Skeletal muscle cell (primary cell): ENCODE results near the gene TGFA.

ENCODE experiments used
- DNase-seq: peaks from one replicate; pipeline ENCODE4 v3.0.0-alpha.2; 2010; ENCODE audit warnings: low read depth
- H3K4me3 ChIP-seq: 2 replicates; pipeline ENCODE4 v1.5.1; 2011; ENCODE audit warnings: low read depth, mild to moderate bottlenecking, control low read depth, low read length, moderate library complexity

Gene TGFA

DNA sequence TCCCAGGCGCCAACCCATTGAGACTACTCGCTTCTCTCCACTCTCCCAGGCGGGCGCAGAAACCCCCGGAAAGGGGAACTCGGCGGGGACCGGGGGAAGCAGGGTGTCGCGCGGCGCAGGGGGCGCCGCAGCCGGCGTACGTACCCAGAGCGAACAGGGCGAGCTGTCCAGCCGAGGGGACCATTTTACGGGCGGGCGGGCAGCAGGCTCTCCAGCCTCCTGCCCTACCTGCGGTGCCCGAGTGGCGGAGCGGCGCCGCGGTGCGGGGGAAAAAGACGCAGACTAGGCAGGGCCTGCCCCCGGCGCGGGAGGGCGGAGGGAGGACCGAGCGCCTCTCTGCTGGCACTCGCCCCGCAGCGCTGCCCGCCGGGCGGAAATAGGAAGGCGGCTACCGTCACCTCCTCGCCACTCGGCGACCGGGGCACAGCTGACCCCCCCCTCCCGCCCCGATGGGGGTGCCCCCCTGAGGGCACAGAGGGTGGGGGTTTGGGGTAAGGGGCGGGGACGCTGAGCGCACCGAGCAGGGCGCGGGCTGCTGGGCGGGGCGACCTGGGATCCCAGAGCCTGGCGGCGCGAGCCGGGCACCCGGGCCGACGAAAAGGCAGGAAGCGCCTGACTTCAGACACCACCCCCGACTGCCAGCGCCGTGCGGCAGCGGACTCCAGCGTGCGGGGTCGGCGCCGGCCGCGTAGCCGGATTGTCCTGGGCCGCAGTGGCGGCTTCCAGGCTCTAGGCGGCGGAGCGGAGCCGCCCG lies at the start of gene TGFA:
Gene TGFA (minus strand): TSS at position 243 of the 754 bp plus-strand sequence. CDS start 59 bp downstream, at position 184.
- no peak for DNase-seq
- peak within 1 kb of the TSS; percentile 52 for H3K4me3 ChIP-seq

DNA sequence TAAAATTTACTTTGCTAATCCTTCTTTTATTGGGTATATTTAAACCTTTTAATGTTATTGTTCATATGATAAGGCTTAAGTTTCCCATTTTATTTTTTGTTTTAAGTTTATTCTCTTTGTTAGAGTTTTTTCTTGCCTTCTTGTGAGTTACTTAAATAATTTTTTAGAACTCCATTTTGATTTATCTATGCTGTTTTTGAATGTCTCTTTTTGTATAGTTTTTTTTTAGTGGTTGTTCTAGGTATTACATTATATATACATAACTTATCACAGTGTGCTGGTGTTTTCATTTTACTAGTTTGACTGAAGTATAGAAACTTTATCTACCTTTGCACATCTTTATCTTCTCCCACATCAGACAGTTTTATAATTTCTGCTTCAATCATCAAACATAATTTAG lies 49.4 kb upstream of the TGFA start:
- DNase-seq: no peak
- H3K4me3 ChIP-seq: no peak overlapping the region

DNA sequence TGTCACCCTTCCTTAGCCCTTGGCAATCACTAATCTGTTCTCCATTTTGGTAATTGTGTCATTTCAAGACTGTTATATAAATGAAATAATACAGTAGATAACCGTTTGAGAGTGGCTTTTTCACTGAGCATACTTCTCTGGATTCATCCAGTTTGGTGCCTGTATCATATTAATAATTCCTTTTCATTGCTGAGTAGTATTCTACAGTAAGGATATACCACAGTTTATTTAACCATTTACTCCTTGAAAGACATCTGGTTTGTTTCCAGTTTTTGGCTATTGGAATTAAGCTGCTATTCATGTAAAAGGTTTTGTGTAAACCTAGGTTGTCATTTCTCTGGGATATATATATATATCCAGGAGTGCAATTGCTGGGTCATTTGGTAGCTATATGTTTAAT lies 44.6 kb upstream of the TGFA start:
- H3K4me3 ChIP-seq: no peak overlapping the region
- no peak for DNase-seq

DNA sequence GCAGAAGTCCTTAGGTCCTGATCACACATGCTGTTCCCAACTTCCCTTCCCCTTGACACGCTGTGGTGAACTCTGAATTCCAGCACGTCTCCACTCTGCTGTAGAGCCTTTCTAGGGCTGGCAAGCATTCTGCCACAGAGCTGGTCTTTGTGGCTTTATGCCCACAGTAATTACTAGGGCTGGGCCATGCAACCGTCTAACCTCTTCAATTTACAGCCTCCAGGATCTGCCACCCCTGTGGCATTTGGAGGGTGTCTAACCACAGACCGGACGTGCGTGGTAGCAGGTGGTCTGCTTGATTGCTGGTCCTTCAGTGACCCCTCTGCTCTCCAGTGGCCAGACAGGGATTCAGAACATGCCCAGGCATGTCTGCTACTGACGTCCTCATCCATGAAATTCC lies 43.1 kb upstream of the TGFA start:
- no peak overlapping the region for H3K4me3 ChIP-seq
- DNase-seq: peak; percentile 19

DNA sequence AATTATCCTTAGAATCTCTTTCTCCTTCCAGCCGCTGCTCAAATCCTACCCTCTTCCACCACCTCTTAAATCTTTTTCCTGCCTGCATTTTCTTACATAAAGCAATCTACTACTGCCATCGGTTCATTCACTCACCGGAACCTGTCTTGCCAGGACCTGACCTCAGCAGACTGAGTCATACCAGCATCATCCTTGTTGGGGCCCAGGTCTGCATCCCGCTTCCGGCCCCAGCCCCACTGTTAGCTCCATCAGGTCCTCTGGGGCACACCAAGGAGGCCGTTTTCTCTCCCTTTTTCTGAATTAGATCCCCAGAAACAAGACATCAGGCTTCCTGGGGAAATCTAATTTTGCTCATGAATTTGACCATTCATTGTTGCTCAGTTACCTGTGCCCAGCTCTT lies 42.7 kb upstream of the TGFA start:
- H3K4me3 ChIP-seq: no peak overlapping the region

DNA sequence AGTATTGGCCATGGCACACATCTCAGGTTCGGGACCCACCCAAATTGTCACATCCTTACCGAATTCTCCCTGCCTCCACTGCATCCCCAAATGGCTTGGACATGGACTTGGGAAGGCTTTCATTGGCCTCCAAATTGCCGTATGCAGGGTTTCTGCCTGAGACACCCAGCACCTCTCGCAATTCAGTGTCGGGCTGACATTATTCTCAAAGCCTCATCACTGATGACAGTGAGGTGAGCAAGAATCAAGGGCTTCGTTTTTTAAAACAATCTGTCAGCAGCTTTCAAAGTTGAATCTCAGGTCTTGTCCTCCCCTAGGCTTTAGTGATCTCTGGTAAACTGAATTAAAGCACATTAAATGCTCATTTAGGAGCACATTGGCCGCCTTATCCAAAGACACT lies 29.5 kb upstream of the TGFA start:
- no peak overlapping the region for H3K4me3 ChIP-seq
- DNase-seq: no peak

More for the DNA sequence above, 42.7 kb upstream of the TGFA start:
- DNase-seq: peak; percentile 17

DNA sequence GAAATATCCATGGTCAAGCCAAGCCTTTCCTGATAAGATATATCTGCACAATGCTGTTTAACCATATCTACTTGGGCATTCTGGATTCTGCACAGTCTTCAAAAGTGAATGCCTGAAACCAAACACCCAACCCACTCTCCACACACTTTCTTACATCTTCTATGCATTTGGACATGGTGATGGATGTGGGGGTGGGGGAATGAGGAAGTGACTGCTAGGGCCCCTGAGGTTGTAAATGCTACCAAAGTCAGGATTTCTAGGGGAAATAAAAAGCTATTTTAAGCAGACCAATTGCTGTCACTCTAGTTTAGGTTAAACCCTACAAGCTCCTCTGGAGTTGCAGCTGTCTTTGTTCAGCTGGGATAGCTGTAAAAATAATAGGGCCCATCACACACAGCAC lies 26.7 kb upstream of the TGFA start:
- no peak overlapping the region for H3K4me3 ChIP-seq

DNA sequence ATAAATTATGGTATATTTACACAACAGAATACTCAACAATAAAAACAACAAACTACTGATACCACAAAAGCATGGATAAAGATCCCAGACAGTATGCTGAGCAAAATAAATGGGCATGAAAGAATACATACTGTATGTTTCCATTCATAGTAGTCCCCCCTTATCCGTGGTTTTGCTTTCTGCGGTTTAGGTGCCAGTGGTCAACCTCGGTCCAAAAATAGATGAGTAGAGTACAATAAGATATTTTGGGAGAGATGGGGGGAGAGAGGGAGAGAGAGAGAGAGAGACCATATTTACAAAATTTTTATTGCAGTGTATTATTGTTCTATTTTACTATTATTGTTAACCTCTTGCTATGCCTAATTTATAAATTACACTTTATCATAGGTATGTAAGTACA lies 21.0 kb upstream of the TGFA start:
- no peak overlapping the region for H3K4me3 ChIP-seq
- DNase-seq: no peak

More for the DNA sequence above, 26.7 kb upstream of the TGFA start:
- DNase-seq: no peak

DNA sequence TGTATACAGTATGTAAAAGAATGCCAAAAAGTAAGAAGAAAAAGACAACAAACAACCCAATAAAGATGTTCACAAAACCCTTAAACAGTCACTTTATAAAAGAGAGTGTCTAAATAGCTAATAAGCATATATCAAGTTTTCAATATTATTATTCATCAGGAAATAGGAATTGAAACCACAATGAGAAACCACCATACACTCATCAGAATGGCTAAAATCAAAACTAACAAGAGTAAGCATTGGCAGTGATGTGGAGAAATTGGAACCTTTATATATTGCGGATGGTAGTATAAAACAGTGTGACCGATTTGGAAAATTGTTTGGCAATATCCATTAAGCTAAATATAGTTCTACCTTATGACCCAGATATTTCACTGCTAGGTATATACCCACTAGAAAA lies 20.5 kb upstream of the TGFA start:
- DNase-seq: no peak
- no peak overlapping the region for H3K4me3 ChIP-seq

DNA sequence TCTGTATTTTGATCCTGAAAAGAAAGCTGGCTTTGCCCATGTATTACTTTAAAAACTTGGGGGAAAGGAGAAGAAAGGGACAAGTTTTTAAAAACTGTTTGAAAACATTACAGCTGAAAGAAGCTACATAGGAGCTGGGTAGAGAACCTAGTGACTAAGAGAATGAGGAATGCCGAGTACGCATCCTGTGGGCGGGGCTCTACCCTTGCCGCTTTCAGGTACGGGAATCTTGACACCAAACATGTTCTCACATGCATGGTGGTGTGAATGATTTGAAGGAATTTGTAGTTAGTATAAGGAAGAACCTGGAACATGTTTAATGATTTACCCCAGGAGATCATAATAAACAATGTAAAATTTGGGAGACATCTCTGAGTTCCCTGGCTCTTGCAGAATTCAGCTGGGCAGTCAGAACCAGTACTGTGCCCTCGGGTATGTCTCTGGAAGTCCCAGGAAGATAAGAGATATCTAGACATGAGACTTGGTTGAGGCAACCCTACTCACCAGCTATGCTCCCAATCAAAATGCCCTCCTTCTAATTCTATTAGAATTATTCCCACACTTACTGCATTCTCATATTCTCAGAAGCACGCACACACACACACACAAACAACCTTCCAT lies 16.5 kb upstream of the TGFA start:
- H3K4me3 ChIP-seq: no peak overlapping the region
- DNase-seq: no peak

DNA sequence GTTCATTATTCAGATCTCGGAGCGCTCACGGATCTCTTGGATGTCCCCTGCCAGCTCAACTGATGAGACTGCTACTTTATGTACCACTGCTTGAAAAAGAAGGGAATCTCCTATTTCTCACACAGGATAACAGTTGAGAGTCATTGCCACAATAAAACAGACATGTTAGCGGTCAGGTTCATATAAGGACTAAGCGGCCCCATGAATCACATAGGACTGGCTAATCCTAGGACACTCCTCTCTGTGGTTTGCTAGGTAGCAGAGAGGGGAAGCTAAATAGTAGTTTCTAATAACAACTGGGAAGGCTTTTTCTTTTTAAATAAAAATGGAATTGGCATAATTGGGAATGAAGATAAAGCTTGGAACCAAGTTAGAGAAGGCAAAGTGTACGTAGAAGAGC lies 15.9 kb upstream of the TGFA start:
- H3K4me3 ChIP-seq: no peak overlapping the region
- DNase-seq: no peak

DNA sequence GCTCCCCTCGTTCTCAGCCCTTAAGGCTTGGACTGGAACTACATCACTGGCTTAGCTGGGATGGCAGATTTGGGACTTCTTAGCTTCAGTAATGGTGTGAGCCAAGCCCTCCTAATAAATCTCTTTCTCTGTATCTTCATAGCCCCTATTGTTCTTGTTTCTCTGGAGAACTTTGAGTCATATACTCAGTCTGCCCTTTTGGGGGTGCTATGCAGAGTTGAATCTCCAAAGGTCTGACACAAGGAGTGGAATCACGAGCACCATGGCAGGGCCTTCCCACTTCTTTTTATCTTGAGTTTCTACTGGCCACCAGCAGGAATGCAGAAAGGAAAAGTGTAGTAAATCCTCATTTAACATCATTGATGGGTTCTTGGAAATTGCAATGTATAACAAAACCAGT lies 13.3 kb upstream of the TGFA start:
- H3K4me3 ChIP-seq: no peak overlapping the region
- DNase-seq: no peak

DNA sequence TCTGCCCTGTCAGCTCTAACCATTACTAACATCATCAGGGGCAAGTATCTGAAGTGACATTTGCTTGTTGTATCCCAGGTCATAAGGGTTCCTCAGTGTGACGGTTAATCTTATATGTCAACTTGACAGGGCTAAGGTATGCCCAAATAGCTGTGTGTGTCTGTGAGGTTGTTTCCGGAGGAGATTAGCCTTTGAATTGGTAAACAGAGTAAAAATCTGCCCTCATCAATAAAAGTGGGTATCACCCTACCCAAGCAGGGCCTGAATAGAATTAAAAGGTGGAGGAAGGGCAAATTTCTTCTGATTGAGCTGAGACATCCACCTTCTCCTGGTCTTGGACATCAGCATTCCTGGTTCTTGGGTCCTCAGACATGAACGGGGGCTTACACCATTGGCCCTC lies 12.8 kb upstream of the TGFA start:
- no peak overlapping the region for H3K4me3 ChIP-seq
- no peak for DNase-seq

DNA sequence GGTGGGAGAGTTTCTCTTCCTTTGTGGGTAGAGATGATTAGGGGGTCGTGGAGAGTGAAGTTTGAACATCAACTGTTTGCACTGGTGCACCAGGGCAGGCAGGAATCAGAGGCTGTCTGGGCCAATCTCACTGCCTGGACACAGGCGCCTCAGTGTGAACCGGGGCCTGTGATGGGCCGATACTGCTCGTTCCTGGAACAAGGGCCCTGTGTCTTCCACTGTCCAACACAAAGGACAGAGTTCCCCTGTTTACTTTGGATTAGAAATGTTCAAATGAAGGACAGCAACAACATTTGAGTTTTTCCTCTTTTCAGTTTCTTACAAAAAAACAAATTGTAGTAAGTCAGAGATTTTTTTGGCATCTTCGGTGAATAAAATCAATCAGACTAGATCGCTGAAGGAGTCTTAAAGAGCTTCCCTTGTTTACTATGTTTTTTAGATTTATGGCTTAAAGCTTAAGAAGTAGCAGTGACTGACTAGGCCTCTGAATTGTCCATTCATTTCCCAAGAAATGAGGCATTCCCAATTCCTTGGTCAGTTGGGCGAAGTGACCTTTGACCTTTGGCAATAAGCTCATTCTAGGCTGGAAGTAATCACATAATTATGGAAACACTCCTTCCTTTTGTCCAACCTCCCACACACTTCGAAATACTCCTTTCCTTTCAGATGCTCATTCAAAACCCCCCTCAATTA lies 11.6 kb upstream of the TGFA start:
- DNase-seq: no peak
- H3K4me3 ChIP-seq: no peak overlapping the region

DNA sequence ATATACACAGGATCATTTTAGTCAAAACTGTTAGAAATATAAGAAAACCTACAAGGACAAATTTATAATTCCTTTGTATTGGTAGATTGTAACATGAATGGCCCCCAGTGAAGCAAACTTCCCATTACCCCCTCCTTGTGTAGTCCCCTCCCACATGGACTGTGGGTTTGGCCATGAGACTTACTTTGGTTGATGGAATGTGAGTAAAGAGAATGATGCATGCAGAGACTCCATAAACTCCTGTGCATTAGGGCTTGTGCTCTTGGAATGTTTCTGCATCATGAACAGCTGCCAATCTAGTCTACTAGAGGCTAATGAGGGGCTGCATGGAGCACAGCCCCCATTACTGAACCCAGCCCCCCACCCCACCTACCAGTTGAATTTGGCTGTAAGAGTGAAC lies 8.3 kb upstream of the TGFA start:
- DNase-seq: no peak

DNA sequence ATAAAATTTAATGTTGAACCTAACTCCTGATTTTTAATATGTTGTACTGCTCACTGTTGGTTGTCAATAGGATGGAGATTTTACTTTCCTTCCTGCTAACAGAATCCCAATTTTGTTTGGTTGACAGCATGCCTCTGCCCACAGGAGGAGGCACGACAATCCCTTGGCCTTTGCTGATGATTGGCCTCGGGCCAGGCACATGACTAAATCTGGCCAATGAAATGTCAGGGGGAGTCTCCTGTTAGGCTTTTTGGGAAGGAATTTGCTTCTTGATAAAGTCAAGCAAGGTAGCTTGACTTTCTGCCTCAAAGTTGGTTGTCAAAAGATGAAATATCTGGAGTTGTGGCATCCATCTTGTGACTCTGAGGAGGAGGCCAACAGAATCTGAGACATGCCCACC lies 6.8 kb upstream of the TGFA start:
- H3K4me3 ChIP-seq: no peak overlapping the region
- no peak for DNase-seq

More for the DNA sequence above, 8.3 kb upstream of the TGFA start:
- H3K4me3 ChIP-seq: no peak overlapping the region

DNA sequence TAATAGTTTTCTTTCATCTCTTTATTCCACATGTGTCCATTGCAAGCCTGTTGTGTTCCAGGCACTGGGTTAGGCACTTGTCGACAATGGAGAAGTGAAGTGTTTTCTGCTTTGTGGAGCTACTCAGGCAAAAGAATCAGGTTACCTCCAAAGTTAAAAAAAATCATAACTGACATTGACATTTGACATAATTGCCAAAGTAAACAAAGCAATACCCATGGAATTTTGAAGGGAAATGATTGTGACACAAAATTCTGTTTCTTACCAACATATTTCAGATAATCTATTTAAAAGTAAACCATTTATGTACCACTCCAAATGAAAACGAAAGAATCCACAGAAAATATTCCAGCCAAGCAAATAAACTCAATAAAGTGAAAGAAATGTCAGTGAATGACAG lies 6.4 kb upstream of the TGFA start:
- no peak overlapping the region for H3K4me3 ChIP-seq
- DNase-seq: no peak

DNA sequence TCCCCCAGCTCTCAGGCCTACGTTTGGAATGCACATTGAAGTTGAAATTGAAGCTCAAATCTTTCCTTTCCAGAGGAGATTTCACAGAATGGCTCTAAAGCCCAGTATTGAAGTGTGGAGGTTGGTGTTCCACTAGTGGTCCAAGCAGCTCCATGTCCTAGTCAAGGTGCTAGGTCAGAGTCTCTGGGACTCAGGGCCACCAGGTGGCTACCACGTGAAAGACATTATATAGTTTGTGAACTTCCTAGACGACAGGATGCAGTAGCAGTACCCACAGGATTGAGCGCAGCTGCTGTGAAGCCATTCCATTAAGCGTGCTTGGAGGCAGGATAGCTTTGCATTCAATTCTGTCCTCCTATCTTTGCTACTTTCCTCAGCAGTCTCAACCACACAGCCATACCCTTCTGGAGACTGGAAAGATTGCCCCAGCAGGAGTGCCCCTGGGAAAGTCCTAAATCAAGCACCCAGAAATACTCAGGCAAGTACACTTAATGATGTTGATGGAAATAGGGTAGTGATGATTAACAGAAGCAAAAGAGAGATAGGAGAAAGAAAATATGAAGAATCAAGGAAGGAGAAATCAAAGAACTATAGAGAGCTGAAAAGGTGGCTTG lies 4.7 kb upstream of the TGFA start:
- no peak for DNase-seq
- H3K4me3 ChIP-seq: no peak overlapping the region

DNA sequence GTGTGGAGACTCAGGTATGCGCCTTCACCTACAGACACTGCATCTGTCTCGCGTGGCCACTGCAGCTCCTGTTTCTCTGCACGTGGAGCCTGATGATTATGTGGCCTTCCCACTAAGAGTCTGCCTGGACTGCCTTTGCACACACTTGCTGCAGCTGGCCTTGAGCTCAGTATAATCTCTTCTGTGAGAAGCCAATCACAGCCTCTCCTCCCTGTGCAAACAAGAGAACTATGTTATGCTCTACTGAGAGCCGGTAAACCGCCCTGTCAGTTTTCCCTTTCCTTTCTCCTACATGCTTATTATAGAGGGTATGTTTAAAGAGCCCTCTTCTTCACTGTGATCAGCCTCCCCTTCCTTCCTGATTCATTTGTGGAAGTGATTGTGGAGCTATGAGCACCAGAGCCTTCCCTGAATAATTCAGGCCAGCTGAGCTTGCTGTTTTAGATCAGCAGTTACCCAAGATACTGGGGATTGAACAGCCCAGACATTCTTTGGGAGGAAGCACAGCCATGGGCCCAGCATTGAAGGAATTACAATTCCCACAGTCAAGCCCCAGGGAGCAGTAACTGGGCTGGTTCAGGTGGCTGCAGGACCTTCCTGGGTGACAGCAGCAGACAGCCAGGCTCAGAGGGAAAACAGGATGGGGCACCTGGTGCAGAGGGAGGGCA lies 3.7 kb upstream of the TGFA start:
- no peak for DNase-seq
- H3K4me3 ChIP-seq: no peak overlapping the region

DNA sequence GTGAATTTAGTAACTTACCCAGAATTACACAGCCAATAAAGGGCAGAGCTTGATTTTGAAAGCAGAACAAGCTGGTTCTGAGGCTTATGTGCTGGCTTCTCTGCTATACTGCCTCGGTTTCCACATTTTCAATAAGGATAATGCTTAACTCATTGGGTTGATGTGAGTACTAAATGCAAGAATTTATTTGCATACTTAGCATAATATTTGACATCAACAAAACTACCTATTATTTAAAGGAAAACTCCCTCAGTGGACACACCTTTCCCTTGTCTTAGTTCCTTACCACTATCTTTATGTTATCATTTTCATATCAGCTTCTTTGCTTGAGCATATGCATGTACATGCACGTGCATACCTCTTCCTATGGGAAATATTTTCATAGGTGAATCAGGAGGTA lies 3.0 kb upstream of the TGFA start:
- no peak for DNase-seq
- H3K4me3 ChIP-seq: no peak overlapping the region
